ENCODE measurements around the gene ST6GALNAC1. TPM values are rescaled to one million over a fixed set of nuclear protein-coding genes. Genes with fewer than 3 reads are reported as not detected.

ST6GALNAC1 gene
- total and polyA plus RNA-seq, 9 donors, result 0.73 to 10.5 (median 3.7) TPM

GRCh38 chr17:76688165-76688622, 44.6 kb upstream of the ST6GALNAC1 start:
- Histone ChIP-seq H3K36me3 (no peaks in the 10 kb centered on the region), H3K27me3 (no peaks in the 10 kb centered on the region), H3K27ac (peak overlapping the region; percentile 46 to 71), H3K4me1 (ENCODE audit: insufficient read depth) (peaks cover 24% of the 10 kb centered on the region), H3K4me3 (no peak overlapping the region), H3K9me3 (no peaks in the 10 kb centered on the region)
- intact Hi-C loops (cut with DNase I), result loop anchor here in 1 of 4 donors (5.0 to 10.0 kb wide), 2 partner anchors 34 to 163 kb away; no protein-coding TSS in a partner anchor
- 22 to 42% (median 25%) methylated on average over 11 of the region's 11 CpGs for WGBS, 3 donors
- DNase-seq, result peak in 4 of 5 donors; percentile 53 to 82 (median 66)
- TF ChIP-seq CTCF (IDR thresholded peaks at IDR 0.05) (peak in 1 of 3 donors; percentile 25), POLR2A (IDR thresholded peaks at IDR 0.05) (no peak)

GRCh38 chr17:76687298-76688164, 44.0 kb upstream of the ST6GALNAC1 start:
- H3K27me3 ChIP-seq, result no peaks in the 10 kb centered on the region
- no peaks in the 10 kb centered on the region for H3K36me3 ChIP-seq
- intact Hi-C loops (cut with DNase I), result loop anchor here in 1 of 4 donors (5.0 to 10.0 kb wide), 2 partner anchors 35 to 163 kb away; no protein-coding TSS in a partner anchor
- H3K27ac ChIP-seq, result peak overlapping the region; percentile 46 to 71
- H3K4me3 ChIP-seq, result no peak overlapping the region
- H3K9me3 ChIP-seq, result no peaks in the 10 kb centered on the region
- 28 to 29% (median 29%) methylated on average over 26 of the region's 26 CpGs for WGBS, 3 donors
- peak in 4 of 5 donors; percentile 42 to 72 (median 64) for DNase-seq
- TF ChIP-seq CTCF (IDR thresholded peaks at IDR 0.05) (no peak), POLR2A (IDR thresholded peaks at IDR 0.05) (no peak), EP300 (IDR thresholded peaks at IDR 0.05) (no peak)
- H3K4me1 ChIP-seq (ENCODE audit: insufficient read depth), result peaks cover 28% of the 10 kb centered on the region

GRCh38 chr17:76686538-76687297, 43.2 kb upstream of the ST6GALNAC1 start:
- 75 to 81% (median 78%) methylated on average over 15 of the region's 15 CpGs for WGBS, 3 donors
- peak overlapping the region in 1 of 2 donors; percentile 71 for H3K27ac ChIP-seq
- TF ChIP-seq EP300 (IDR thresholded peaks at IDR 0.05), result no peak
- TF ChIP-seq CTCF (IDR thresholded peaks at IDR 0.05), result no peak
- TF ChIP-seq POLR2A (IDR thresholded peaks at IDR 0.05), result no peak
- peaks cover 33% of the 10 kb centered on the region for H3K4me1 ChIP-seq (ENCODE audit: insufficient read depth)
- peak in 3 of 5 donors; percentile 17 to 51 (median 23) for DNase-seq
- no peaks in the 10 kb centered on the region for H3K27me3 ChIP-seq
- H3K36me3 ChIP-seq, result no peaks in the 10 kb centered on the region
- no peak overlapping the region for H3K4me3 ChIP-seq
- intact Hi-C loops (cut with DNase I), result loop anchor here in 1 of 4 donors (5.0 to 10.0 kb wide), 2 partner anchors 36 to 162 kb away; no protein-coding TSS in a partner anchor
- no peaks in the 10 kb centered on the region for H3K9me3 ChIP-seq

GRCh38 chr17:76685846-76686245, 42.3 kb upstream of the ST6GALNAC1 start:
- Histone ChIP-seq H3K36me3 (no peaks in the 10 kb centered on the region), H3K27me3 (no peaks in the 10 kb centered on the region), H3K27ac (no peak overlapping the region), H3K4me3 (no peak overlapping the region), H3K9me3 (no peaks in the 10 kb centered on the region), H3K4me1 (ENCODE audit: insufficient read depth) (peaks cover 36% of the 10 kb centered on the region)
- peak in 1 of 5 donors; percentile 28 for DNase-seq
- no peak for TF ChIP-seq POLR2A (IDR thresholded peaks at IDR 0.05)
- no peak for TF ChIP-seq CTCF (IDR thresholded peaks at IDR 0.05)
- no peak for TF ChIP-seq EP300 (IDR thresholded peaks at IDR 0.05)
- WGBS, 3 donors, result 75 to 86% (median 81%) methylated on average over 8 of the region's 8 CpGs
- intact Hi-C loops (cut with DNase I), result loop anchor here in 1 of 4 donors (5.0 to 10.0 kb wide), 2 partner anchors 36 to 161 kb away; no protein-coding TSS in a partner anchor

All from ovary (tissue), 9 donors.